CD4-positive, alpha-beta T cell (primary cell): ENCODE data around the gene FTCDNL1. TPM values are rescaled to one million over a fixed set of nuclear protein-coding genes. Genes with fewer than 3 reads are reported as not detected.

ENCODE experiments used
- ATAC-seq: fragments of 200-7000 bp; cut with Tn5 transposase; one replicate; pipeline ENCODE4 v1.10.0; 2022; ENCODE audit warnings: mild to moderate bottlenecking; ENCODE audit not compliant: poor library complexity
- CTCF ChIA-PET: fragments of 350-600 bp; sonication (Branson Sonifier 250); formaldehyde crosslinking; loops from one replicate; lab custom pipeline; 2021; ENCODE audit warnings: antibody characterized with exemption, inconsistent platforms; lab: Charles Lee
- POLR2A ChIA-PET: fragments of 350-600 bp; sonication (Branson Sonifier 250); formaldehyde crosslinking; loops from one replicate; lab custom pipeline; 2021; ENCODE audit warnings: antibody characterized with exemption, inconsistent platforms; lab: Charles Lee
- DNase-seq, 14 experiments: peaks; one replicate each; pipeline ENCODE4 v3.0.0-alpha.2; 2013 to 2020; ENCODE audit warnings: mixed read lengths in 2 of 14
- H3K27ac ChIP-seq, 2 donors: one replicate each; pipeline versions ENCODE4 v1.5.1 to v1.7.0; 2013; ENCODE audit warnings: low read length in 2 of 2, low read depth in 1 of 2, mild to moderate bottlenecking in 1 of 2
- H3K27me3 ChIP-seq, 2 experiments: 1 replicate in 1 of 2; 2 replicates in 1 of 2; pipeline versions ENCODE4 v1.6.1 to v1.7.0; 2013; ENCODE audit warnings: low read length in 2 of 2, control low read depth in 1 of 2, mild to moderate bottlenecking in 1 of 2, moderate library complexity in 1 of 2; ENCODE audit not compliant: insufficient read depth in 2 of 2, control insufficient read depth in 1 of 2
- H3K36me3 ChIP-seq: one replicate; pipeline ENCODE4 v1.6.1; 2013; ENCODE audit warnings: low read length, control low read depth; ENCODE audit not compliant: insufficient read depth
- H3K4me1 ChIP-seq: one replicate; pipeline ENCODE4 v1.6.1; 2013; ENCODE audit warnings: low read length, control low read depth; ENCODE audit not compliant: insufficient read depth
- H3K4me3 ChIP-seq: one replicate; pipeline ENCODE4 v1.5.1; 2013; ENCODE audit warnings: mild to moderate bottlenecking, low read length, moderate library complexity
- H3K9me3 ChIP-seq, 2 experiments: 1 replicate in 1 of 2; 2 replicates in 1 of 2; pipeline versions ENCODE4 v1.6.1 to v1.7.0; 2013; ENCODE audit warnings: low read length in 2 of 2, mild to moderate bottlenecking in 2 of 2, control low read depth in 1 of 2, moderate library complexity in 1 of 2; ENCODE audit not compliant: control insufficient read depth in 1 of 2, insufficient read depth in 1 of 2
- H3K27ac Mint-ChIP-seq: one replicate; pipeline ENCODE4 v1.8.0; 2020; ENCODE audit warnings: mixed read lengths
- H3K27me3 Mint-ChIP-seq: one replicate; pipeline ENCODE4 v1.8.0; 2021; ENCODE audit warnings: mixed read lengths
- H3K36me3 Mint-ChIP-seq: one replicate; pipeline ENCODE4 v1.8.0; 2021; ENCODE audit warnings: low read depth, mixed read lengths
- H3K4me1 Mint-ChIP-seq: one replicate; pipeline ENCODE4 v1.8.0; 2021; ENCODE audit warnings: low read depth, mixed read lengths
- H3K4me3 Mint-ChIP-seq: one replicate; pipeline ENCODE4 v1.8.0; 2020; ENCODE audit warnings: mild to moderate bottlenecking, mixed read lengths
- H3K9me3 Mint-ChIP-seq: one replicate; pipeline ENCODE4 v1.8.0; 2020; ENCODE audit warnings: mixed read lengths
- intact Hi-C, 2 experiments: fragments of 100-400 bp; cut with DNase I in 1 of 2; cut with micrococcal nuclease in 1 of 2; formaldehyde crosslinking; loops; one replicate each; pipeline versions ENCODE4 v1.15.1 to v1.9.0; 2023 to 2025; cut with DNase I, micrococcal nuclease
- total RNA-seq, 174 experiments: library from RNA in 2 of 174; stranded (reverse) in 2 of 174; gene quantifications; one replicate each; pipeline ENCODE4 v1.2.3 and lab custom pipeline; 2021 to 2026
- TF ChIP-seq, protein P1 (sequence below): fragments of 200-600 bp; IDR thresholded peaks from one replicate; pipeline ENCODE4 v1.8.0; 2022; ENCODE audit warnings: antibody characterized with exemption, mild to moderate bottlenecking

FTCDNL1 gene
- total RNA-seq, 2 experiments from 2014 or later: 0.78 to 1.3 TPM

DNA sequence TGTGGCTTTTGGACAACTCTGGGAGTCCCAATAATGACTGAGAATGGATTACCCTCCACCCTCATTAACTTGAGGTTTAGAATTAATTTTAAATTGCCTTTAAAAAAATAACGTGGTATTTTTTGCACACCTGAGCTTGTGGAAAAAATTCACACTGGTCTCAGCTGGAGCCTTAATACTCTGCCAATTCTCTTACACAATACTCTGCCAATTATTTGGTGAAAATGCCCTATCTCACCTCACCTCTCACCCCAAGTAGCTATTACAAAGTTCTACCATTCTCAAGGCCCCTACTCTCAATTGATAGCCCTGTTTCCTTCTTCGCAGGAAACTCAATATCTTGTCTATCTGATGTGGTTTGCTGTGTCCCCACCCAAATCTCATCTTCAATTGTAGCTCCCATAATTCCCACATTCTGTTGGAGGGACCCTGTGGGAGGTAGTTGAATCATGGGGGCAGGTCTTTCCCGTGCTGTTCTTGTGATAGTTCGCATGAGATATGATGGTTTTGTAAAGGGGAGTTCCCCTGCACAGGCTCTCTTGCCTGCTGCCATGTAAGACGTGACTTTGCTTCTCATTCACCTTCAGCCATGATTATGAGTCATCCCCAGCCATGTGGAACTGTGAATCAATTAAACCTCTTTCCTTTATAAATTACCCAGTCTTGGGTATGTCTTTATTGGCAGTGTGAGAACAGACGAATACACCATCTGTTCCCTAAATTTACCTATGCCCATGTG, 32.7 kb upstream of the FTCDNL1 start:
- H3K36me3 Mint-ChIP-seq: no peaks in the 10 kb centered on the region
- ATAC-seq (no peak), DNase-seq (no peak)
- H3K4me1 Mint-ChIP-seq: no peaks in the 10 kb centered on the region
- TF ChIP-seq, protein P1, sequence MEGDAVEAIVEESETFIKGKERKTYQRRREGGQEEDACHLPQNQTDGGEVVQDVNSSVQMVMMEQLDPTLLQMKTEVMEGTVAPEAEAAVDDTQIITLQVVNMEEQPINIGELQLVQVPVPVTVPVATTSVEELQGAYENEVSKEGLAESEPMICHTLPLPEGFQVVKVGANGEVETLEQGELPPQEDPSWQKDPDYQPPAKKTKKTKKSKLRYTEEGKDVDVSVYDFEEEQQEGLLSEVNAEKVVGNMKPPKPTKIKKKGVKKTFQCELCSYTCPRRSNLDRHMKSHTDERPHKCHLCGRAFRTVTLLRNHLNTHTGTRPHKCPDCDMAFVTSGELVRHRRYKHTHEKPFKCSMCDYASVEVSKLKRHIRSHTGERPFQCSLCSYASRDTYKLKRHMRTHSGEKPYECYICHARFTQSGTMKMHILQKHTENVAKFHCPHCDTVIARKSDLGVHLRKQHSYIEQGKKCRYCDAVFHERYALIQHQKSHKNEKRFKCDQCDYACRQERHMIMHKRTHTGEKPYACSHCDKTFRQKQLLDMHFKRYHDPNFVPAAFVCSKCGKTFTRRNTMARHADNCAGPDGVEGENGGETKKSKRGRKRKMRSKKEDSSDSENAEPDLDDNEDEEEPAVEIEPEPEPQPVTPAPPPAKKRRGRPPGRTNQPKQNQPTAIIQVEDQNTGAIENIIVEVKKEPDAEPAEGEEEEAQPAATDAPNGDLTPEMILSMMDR: no peak
- H3K27ac Mint-ChIP-seq: no peak overlapping the region
- peaks cover 5 to 7% of the 10 kb centered on the region in 2 experiments for H3K27me3 ChIP-seq
- H3K27ac ChIP-seq: no peak overlapping the region
- intact Hi-C loops: no loop called here
- H3K27me3 Mint-ChIP-seq: peaks cover 19% of the 10 kb centered on the region
- ChIA-PET CTCF (interaction anchor here (0.9 kb wide), 1 partner anchor 14 kb away, joined by 3 read pairs; no protein-coding TSS in a partner anchor), POLR2A (no interaction called here)
- no peaks in the 10 kb centered on the region for H3K36me3 ChIP-seq
- H3K4me3 ChIP-seq: no peak overlapping the region
- no peak overlapping the region for H3K4me3 Mint-ChIP-seq
- no peaks in the 10 kb centered on the region for H3K9me3 Mint-ChIP-seq
- H3K4me1 ChIP-seq: no peaks in the 10 kb centered on the region
- no peaks in the 10 kb centered on the region for H3K9me3 ChIP-seq

DNA sequence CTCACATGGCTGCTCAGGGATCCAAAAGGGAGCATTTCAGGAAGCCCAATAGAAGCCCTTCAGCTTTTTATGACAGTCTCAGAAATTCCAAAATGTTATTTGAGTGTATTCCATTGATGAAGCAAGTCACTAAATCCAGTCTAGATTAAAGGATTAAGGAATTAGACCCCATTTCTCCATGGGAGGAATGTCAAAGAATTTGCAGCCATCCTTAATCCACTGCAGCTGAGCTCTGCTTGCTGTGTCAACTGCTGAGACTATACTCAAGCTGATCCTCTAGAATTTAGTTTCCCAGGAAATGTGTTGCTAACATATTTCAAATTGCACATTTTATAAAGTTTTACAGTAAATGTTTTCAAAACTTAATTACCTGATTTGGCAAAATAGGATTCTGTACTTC, 31.7 kb upstream of the FTCDNL1 start:
- Mint-ChIP-seq H3K4me1 (no peaks in the 10 kb centered on the region), H3K4me3 (no peak overlapping the region), H3K36me3 (no peaks in the 10 kb centered on the region), H3K9me3 (no peaks in the 10 kb centered on the region), H3K27me3 (peaks cover 19% of the 10 kb centered on the region), H3K27ac (no peak overlapping the region)
- H3K4me3 ChIP-seq: no peak overlapping the region
- no peaks in the 10 kb centered on the region for H3K4me1 ChIP-seq
- intact Hi-C loops: no loop called here
- H3K27ac ChIP-seq: no peak overlapping the region
- TF ChIP-seq, protein P1: no peak
- no peaks in the 10 kb centered on the region for H3K9me3 ChIP-seq
- CTCF ChIA-PET: interaction anchor here (0.9 kb wide), 1 partner anchor 13 kb away, joined by 3 read pairs; no protein-coding TSS in a partner anchor
- POLR2A ChIA-PET: no interaction called here
- H3K36me3 ChIP-seq: no peaks in the 10 kb centered on the region
- H3K27me3 ChIP-seq: peaks cover 5 to 7% of the 10 kb centered on the region in 2 experiments
- DNase-seq (no peak), ATAC-seq (no peak)

DNA sequence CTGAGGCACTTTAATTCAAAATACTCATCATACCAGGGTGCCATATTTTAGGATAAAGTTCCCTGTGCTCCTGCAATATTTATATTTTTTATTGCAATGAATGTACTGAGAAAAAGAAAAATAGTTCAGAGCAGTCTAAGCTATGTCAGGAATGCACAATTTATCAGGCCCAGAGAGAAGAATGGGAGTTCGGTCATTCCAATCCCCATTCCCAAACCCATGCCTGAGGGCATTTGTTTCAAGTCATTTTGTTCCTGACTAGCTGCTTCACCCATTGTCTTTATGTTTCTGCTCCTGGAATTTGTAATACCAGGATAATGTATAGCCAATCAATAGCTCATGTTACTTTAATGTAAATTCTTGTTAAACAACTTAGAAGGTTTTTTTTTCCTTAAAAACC, 24.4 kb upstream of the FTCDNL1 start:
- no peak for ATAC-seq
- H3K9me3 Mint-ChIP-seq: peaks cover 11% of the 10 kb centered on the region
- H3K27me3 Mint-ChIP-seq: peaks cover 35% of the 10 kb centered on the region
- DNase-seq: no peak
- no peak overlapping the region for H3K4me3 Mint-ChIP-seq
- no peaks in the 10 kb centered on the region for H3K36me3 ChIP-seq
- H3K4me1 ChIP-seq: no peaks in the 10 kb centered on the region
- no peak overlapping the region for H3K27ac ChIP-seq
- no peaks in the 10 kb centered on the region for H3K4me1 Mint-ChIP-seq
- H3K36me3 Mint-ChIP-seq: no peaks in the 10 kb centered on the region
- CTCF ChIA-PET: no interaction called here
- POLR2A ChIA-PET: interaction anchor here (0.6 kb wide), 1 partner anchor 56 kb away, joined by 3 read pairs; no protein-coding TSS in a partner anchor
- H3K27ac Mint-ChIP-seq: no peak overlapping the region
- H3K4me3 ChIP-seq: no peak overlapping the region
- intact Hi-C loops: no loop called here
- H3K9me3 ChIP-seq: peaks cover 0 to 8% of the 10 kb centered on the region in 2 experiments
- no peaks in the 10 kb centered on the region for H3K27me3 ChIP-seq
- TF ChIP-seq, protein P1: no peak
